Astrocyte of the spinal cord (primary cell): ENCODE data around the gene SRGAP1.

Source experiments
- DNase-seq: peaks from one replicate; pipeline ENCODE4 v3.0.0; 2011; ENCODE audit warnings: low read depth, low spot score
- H3K4me3 ChIP-seq: 2 replicates; pipeline ENCODE4 v1.5.1; 2011; ENCODE audit warnings: low read depth, mild to moderate bottlenecking, low read length, moderate library complexity
- CTCF ChIP-seq: IDR thresholded peaks from 2 replicates; pipeline ENCODE4 v1.5.1; 2012; ENCODE audit warnings: low read depth, mild to moderate bottlenecking, low read length, inconsistent platforms
- in situ Hi-C: cut with HindIII; loops from 2 replicates; pipeline ENCODE4 v1.10.0; 2017; ENCODE audit warnings: low sequenced_read_pairs

SRGAP1 gene

GRCh38 chr12:64175254-64175945, 330.9 kb downstream of the SRGAP1 start:
- in situ Hi-C loops: no loop called here
- H3K4me3 ChIP-seq: no peak overlapping the region
- DNase-seq: no peak
- no peak for TF ChIP-seq CTCF

GRCh38 chr12:64177001-64177400, 332.5 kb downstream of the SRGAP1 start:
- TF ChIP-seq CTCF: no peak
- H3K4me3 ChIP-seq: no peak overlapping the region
- DNase-seq: no peak
- in situ Hi-C loops: no loop called here

- in situ Hi-C loops: no loop called here
- TF ChIP-seq CTCF: no peak
- DNase-seq: peak; percentile 77
- no peak overlapping the region for H3K4me3 ChIP-seq
Measured at GRCh38 chr12:64178122-64178521, 333.6 kb downstream of the SRGAP1 start.

GRCh38 chr12:64180951-64181350, 336.5 kb downstream of the SRGAP1 start:
- in situ Hi-C loops: no loop called here
- no peak for TF ChIP-seq CTCF
- no peak overlapping the region for H3K4me3 ChIP-seq
- peak; percentile 65 for DNase-seq

GRCh38 chr12:64181430-64182291, 337.2 kb downstream of the SRGAP1 start:
- in situ Hi-C loops: no loop called here
- no peak overlapping the region for H3K4me3 ChIP-seq
- DNase-seq: peak; percentile 97
- TF ChIP-seq CTCF: peak; percentile 63

GRCh38 chr12:64184216-64184615, 339.7 kb downstream of the SRGAP1 start:
- in situ Hi-C loops: no loop called here
- no peak for TF ChIP-seq CTCF
- H3K4me3 ChIP-seq: no peak overlapping the region
- DNase-seq: no peak
